ENCODE data around the gene JADE2. TPM values are rescaled to one million over a fixed set of nuclear protein-coding genes. Genes with fewer than 3 reads are reported as not detected.
A peak's percentile ranks its signal among the peaks of the same experiment; 100 is the strongest.

Gene JADE2
- total and polyA plus RNA-seq, 2 donors (not counting 3 experiments of a cell fraction or from before 2014, with no cell fraction given), result 11.6 to 31.1 TPM

- Histone ChIP-seq H2AFZ (ENCODE audit: low read depth, low read length) (no peak overlapping the region), H3K9me1 (replicated peaks; ENCODE audit: control insufficient read depth, extremely low read depth, insufficient read depth, low read length) (no peaks in the 10 kb centered on the region), H3K4me3 (replicated peaks in 1 of 3; ENCODE audit: insufficient read depth in 1 of 3, low read depth in 1 of 3, low read length in 3 of 3) (no peak overlapping the region), H3K4me2 (ENCODE audit: insufficient read depth, low read length) (no peak overlapping the region), H3K36me3 (ENCODE audit: control insufficient read depth in 2 of 2, extremely low read depth in 1 of 2, insufficient read depth in 2 of 2, low read length in 2 of 2) (peaks cover 0 to 4% of the 10 kb centered on the region in 2 experiments), H3K9ac (replicated peaks; ENCODE audit: extremely low read depth, insufficient read depth, low read length) (no peak overlapping the region), H4K20me1 (replicated peaks; ENCODE audit: control insufficient read depth, extremely low read depth, insufficient read depth, low read length) (no peaks in the 10 kb centered on the region), H3K4me1 (ENCODE audit: control insufficient read depth, extremely low read depth, insufficient read depth, low read length) (peaks cover 60% of the 10 kb centered on the region), H3K9me3 (replicated peaks; ENCODE audit: control insufficient read depth, insufficient read depth, low read length) (no peaks in the 10 kb centered on the region), H3K27me3 (ENCODE audit: control insufficient read depth in 2 of 2, insufficient read depth in 2 of 2, low read length in 2 of 2) (no peaks in the 10 kb centered on the region), H3K79me2 (ENCODE audit: control insufficient read depth, insufficient read depth, low read length) (no peaks in the 10 kb centered on the region), H3K27ac (ENCODE audit: insufficient read depth, low read depth, low read length) (peak overlapping the region; percentile 88)
- TF ChIP-seq POLR2AphosphoS5 (IDR thresholded peaks at IDR 0.05; ENCODE audit: insufficient read depth, low read depth, low read length) (no peak), CTCF (IDR thresholded peaks at IDR 0.05; ENCODE audit: extremely low read depth in 1 of 2, insufficient read depth in 1 of 2, low read depth in 1 of 2, low read length in 2 of 2) (no peak), FOS (IDR thresholded peaks at IDR 0.05; ENCODE audit: borderline replicate concordance, insufficient read depth, low read length) (no peak), GATA2 (IDR thresholded peaks at IDR 0.05; ENCODE audit: insufficient read depth, insufficient read length, low read depth, low read length) (no peak), EZH2 (IDR thresholded peaks at IDR 0.05; ENCODE audit: borderline replicate concordance, low read depth, low read length, severe bottlenecking) (no peak), MYC (IDR thresholded peaks at IDR 0.05; ENCODE audit: low read depth, low read length) (no peak), POLR2A (IDR thresholded peaks at IDR 0.05; ENCODE audit: low read depth, low read length) (no peak), JUN (IDR thresholded peaks at IDR 0.05; ENCODE audit: borderline replicate concordance, insufficient read depth, insufficient read length, low read depth) (no peak), MAX (IDR thresholded peaks at IDR 0.05; ENCODE audit: insufficient read depth, insufficient read length) (no peak)
- FAIRE-seq (peak; percentile 71), DNase-seq (ENCODE audit: low read depth, low spot score) (no peak)
- BruUV-seq (replicated peaks), result no TSS peak
- intact Hi-C loops (cut with micrococcal nuclease) (no loop called here), dilution Hi-C loops (cut with MboI; ENCODE audit: extremely low pct_ligation_motif_present, low sequenced_read_pairs) (no loop called here)
- CTCF ChIA-PET, result interaction anchor here (1.2 to 2.3 kb wide), 6 partner anchors 10 to 139 kb away, joined by 3 to 6 read pairs (median 4); partner anchors contain the start of gene CDKN2AIPNL
- POLR2A ChIA-PET, result interaction anchor here (0.7 kb wide), 1 partner anchor 23 kb away, joined by 6 read pairs; no protein-coding TSS in a partner anchor
Measured at GRCh38 chr5:134550271-134551214, 25.1 kb downstream of the JADE2 start.
